Activated CD4-positive, alpha-beta T cell treated with anti-CD3 and anti-CD28 coated beads for 48 hours (primary cell): ENCODE results near the gene TLR2.
"Not testable (repeated sequence)": the region's sequence is repeated elsewhere in the genome, so short reads cannot be mapped to it uniquely, and the experiment has no call there.

Source experiments
- DNase-seq: peaks from one replicate; pipeline ENCODE4 v3.0.0-alpha.2; 2020

The TLR2 gene

GRCh38 chr4:153663667-153664066, 20.4 kb upstream of the TLR2 start:
- no peak for DNase-seq

GRCh38 chr4:153666505-153666904, 17.6 kb upstream of the TLR2 start:
- not testable (repeated sequence) for DNase-seq

GRCh38 chr4:153668647-153669046, 15.4 kb upstream of the TLR2 start:
- DNase-seq = no peak

GRCh38 chr4:153669838-153670237, 14.2 kb upstream of the TLR2 start:
- no peak for DNase-seq

GRCh38 chr4:153676486-153676885, 7.6 kb upstream of the TLR2 start:
- no peak for DNase-seq

- no peak for DNase-seq
Measured at GRCh38 chr4:153676984-153677383, 7.1 kb upstream of the TLR2 start.

- no peak for DNase-seq
Measured at GRCh38 chr4:153679486-153679885, 4.6 kb upstream of the TLR2 start.

GRCh38 chr4:153683763-153684181, 308 bp upstream of the TLR2 start:
- DNase-seq = no peak

- no peak for DNase-seq
Measured at GRCh38 chr4:153684971-153685371, 891 bp downstream of the TLR2 start.

- DNase-seq = no peak
Measured at GRCh38 chr4:153704522-153704921, 20.4 kb downstream of the TLR2 start.

- no peak for DNase-seq
Measured at GRCh38 chr4:153705743-153706468, 21.8 kb downstream of the TLR2 start.

GRCh38 chr4:153706519-153706918, 22.4 kb downstream of the TLR2 start:
- no peak for DNase-seq

GRCh38 chr4:153710681-153711080, 26.6 kb downstream of the TLR2 start:
- no peak for DNase-seq

GRCh38 chr4:153713866-153714646, 30.0 kb downstream of the TLR2 start:
- no peak for DNase-seq

GRCh38 chr4:153722036-153722435, 38.0 kb downstream of the TLR2 start:
- DNase-seq = no peak

GRCh38 chr4:153724606-153725005, 40.5 kb downstream of the TLR2 start:
- peak; percentile 15 for DNase-seq

GRCh38 chr4:153725136-153725830, 41.2 kb downstream of the TLR2 start:
- DNase-seq = no peak

- DNase-seq = no peak
Measured at GRCh38 chr4:153725831-153726154, 41.7 kb downstream of the TLR2 start.

GRCh38 chr4:153728151-153728550, 44.1 kb downstream of the TLR2 start:
- no peak for DNase-seq

GRCh38 chr4:153728660-153729059, 44.6 kb downstream of the TLR2 start:
- no peak for DNase-seq

- no peak for DNase-seq
Measured at GRCh38 chr4:153729895-153730294, 45.8 kb downstream of the TLR2 start.

GRCh38 chr4:153731239-153731638, 47.2 kb downstream of the TLR2 start:
- no peak for DNase-seq

- DNase-seq = no peak
Measured at GRCh38 chr4:153733751-153734448, 49.8 kb downstream of the TLR2 start.
